Natural killer cell treated with Interleukin-12 subunit alpha and Interleukin-12 subunit beta and Interleukin-15 and Interleukin-18, amount 100 ng/mL, for 72 hours (primary cell): ENCODE results near the gene PTTG1IP. TPM values are rescaled to one million over a fixed set of nuclear protein-coding genes. Genes with fewer than 3 reads are reported as not detected.
A peak's percentile ranks its signal among the peaks of the same experiment; 100 is the strongest.
"Not testable (repeated sequence)": the region's sequence is repeated elsewhere in the genome, so short reads cannot be mapped to it uniquely, and the experiment has no call there.

ENCODE experiments used
- ATAC-seq, 2 donors: fragments of 150-1000 bp; cut with Tn5 transposase in 1 of 2; sonication (Bioruptor Pico), chemical (Tn5 transposase) in 1 of 2; 2 replicates each; pipeline ENCODE4 v1.10.0; 2021
- DNase-seq: peaks from one replicate; pipeline ENCODE4 v3.0.0; 2022; ENCODE audit warnings: low spot score
- H3K27ac Mint-ChIP-seq, 2 donors: 1 replicate in 1 of 2; 2 replicates in 1 of 2; pipeline ENCODE4 v1.8.0; 2022; ENCODE audit warnings: mixed read lengths in 2 of 2, mild to moderate bottlenecking in 1 of 2, moderate library complexity in 1 of 2
- H3K27me3 Mint-ChIP-seq, 2 donors: 1 replicate in 1 of 2; 2 replicates in 1 of 2; pipeline ENCODE4 v1.8.0; 2022; ENCODE audit warnings: mixed read lengths in 2 of 2
- H3K36me3 Mint-ChIP-seq: one replicate; pipeline ENCODE4 v1.8.0; 2022; ENCODE audit warnings: mixed read lengths
- H3K4me1 Mint-ChIP-seq, 2 donors: 1 replicate in 1 of 2; 2 replicates in 1 of 2; pipeline ENCODE4 v1.8.0; 2022; ENCODE audit warnings: low read depth in 2 of 2, mixed read lengths in 2 of 2, mild to moderate bottlenecking in 1 of 2
- H3K4me3 Mint-ChIP-seq: one replicate; pipeline ENCODE4 v1.8.0; 2022; ENCODE audit warnings: mixed read lengths
- H3K9me3 Mint-ChIP-seq: 2 replicates; pipeline ENCODE4 v1.8.0; 2022; ENCODE audit warnings: mixed read lengths
- total RNA-seq, 2 donors: library from RNA; stranded (reverse); gene quantifications; one replicate each; pipeline ENCODE4 v1.2.3, GENCODE V29; 2022

Gene PTTG1IP
- total RNA-seq, 2 donors from 2014 or later: 69.4 to 81.7 TPM

DNA sequence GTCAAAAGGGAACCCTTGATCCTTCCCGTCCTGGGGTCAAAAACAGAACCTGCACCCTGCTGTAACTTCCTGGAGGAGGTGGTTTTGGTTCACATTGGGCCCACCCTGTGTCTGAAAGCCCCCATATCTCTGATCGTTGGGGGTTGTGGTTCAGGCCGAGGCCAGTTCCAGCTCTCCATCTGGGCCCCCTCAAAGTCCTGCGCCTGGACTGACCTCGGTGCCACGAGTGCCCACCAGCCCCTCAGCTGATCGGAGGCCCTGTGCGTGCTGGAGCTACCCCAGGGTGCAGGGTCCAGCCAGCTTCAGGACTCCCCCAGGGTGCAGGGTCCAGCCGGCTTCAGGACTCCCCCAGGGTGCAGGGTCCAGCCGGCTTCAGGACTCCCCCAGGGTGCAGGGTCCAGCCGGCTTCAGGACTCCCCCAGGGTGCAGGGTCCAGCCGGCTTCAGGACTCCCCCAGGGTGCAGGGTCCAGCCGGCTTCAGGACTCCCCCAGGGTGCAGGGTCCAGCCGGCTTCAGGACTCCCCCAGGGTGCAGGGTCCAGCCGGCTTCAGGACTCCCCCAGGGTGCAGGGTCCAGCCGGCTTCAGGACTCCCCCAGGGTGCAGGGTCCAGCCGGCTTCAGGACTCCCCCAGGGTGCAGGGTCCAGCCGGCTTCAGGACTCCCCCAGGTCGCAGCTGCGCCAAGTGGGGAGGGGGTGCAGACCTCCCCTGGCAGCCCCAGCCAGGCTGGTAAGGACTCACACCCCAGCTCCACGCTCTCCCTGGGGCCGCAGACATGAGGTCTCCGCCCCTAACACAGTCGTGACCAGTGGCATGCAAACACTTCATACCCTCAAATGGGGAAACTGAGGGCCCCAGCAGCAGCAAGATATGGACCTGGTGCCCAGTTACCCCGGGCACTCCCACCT lies 39.3 kb upstream of the PTTG1IP start:
- H3K36me3 Mint-ChIP-seq: peaks cover 10% of the 10 kb centered on the region
- H3K4me1 Mint-ChIP-seq: peaks cover 57 to 62% of the 10 kb centered on the region in 2 donors
- not testable (repeated sequence) for H3K27me3 Mint-ChIP-seq, DNase-seq, H3K9me3 Mint-ChIP-seq, ATAC-seq
- H3K4me3 Mint-ChIP-seq: peak overlapping the region; percentile 82
- peak overlapping the region; percentile 88 to 92 for H3K27ac Mint-ChIP-seq

- peaks cover 10% of the 10 kb centered on the region for H3K36me3 Mint-ChIP-seq
Measured at GRCh38 chr21:44912158-44912473, 38.6 kb upstream of the PTTG1IP start.

DNA sequence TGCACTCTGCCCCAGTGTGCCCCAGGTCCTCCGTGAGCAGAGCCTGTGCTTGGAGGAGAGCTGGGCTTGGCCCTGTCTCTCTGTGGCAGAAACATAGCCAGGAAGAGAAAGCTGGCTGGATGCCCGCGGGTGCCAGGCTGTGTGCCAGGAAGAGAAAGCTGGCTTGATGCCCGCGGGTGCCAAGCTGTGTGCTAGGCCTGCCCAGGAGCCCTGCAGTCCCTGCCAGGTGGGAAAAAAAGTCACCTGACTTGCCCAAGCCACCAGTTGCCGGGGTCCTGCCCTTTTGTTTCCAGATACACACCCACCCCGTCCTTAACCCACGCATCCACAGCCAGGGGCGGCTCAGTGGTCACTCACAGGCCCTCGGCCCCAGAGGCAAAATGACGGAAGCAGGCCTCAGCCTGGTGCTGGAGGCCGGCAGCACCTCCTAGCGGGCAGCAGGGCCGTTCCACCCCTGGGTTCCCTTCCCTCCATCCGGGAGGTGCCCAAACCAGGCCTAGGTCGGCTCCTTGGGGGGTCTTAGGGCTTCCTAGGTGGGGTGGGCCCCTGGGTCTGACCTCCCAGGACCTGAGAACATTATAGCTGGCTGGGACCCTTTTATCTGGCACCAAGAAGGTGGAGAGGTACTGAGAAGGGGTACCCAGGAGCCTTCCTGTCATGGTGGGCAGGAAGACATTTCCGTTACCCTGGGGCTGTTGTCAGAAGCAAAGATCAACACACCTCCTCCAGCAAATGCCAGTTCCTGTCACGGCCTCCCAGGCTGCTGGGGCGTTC lies 38.1 kb upstream of the PTTG1IP start:
- ATAC-seq (peak; percentile 59 to 74), DNase-seq (no peak)
- Mint-ChIP-seq H3K4me3 (peak overlapping the region; percentile 66), H3K27me3 (no peaks in the 10 kb centered on the region), H3K9me3 (no peaks in the 10 kb centered on the region), H3K27ac (peak overlapping the region; percentile 88 to 92), H3K36me3 (peaks cover 10% of the 10 kb centered on the region), H3K4me1 (peaks cover 45 to 51% of the 10 kb centered on the region in 2 donors)

More at GRCh38 chr21:44912158-44912473, 38.6 kb upstream of the PTTG1IP start:
- ATAC-seq: no peak
- DNase-seq: no peak
- Mint-ChIP-seq H3K4me3 (peak overlapping the region; percentile 66), H3K9me3 (no peaks in the 10 kb centered on the region), H3K27ac (peak overlapping the region; percentile 88 to 92), H3K4me1 (peaks cover 50 to 56% of the 10 kb centered on the region in 2 donors), H3K27me3 (no peaks in the 10 kb centered on the region)

DNA sequence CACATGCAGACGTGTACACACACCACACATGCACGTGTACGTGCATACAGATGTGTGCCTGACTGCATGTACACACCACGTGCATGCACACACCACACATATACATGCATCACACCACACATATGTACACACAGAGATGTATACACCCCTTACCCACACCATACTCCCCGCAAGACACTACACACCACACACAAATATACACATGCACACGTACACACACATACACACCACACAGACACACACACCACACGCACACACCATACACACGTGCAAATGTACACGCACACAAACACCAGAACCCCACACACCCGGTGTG lies 37.5 kb upstream of the PTTG1IP start:
- ATAC-seq (no peak), DNase-seq (no peak)
- peaks cover 39 to 54% of the 10 kb centered on the region in 2 donors for H3K4me1 Mint-ChIP-seq
- H3K36me3 Mint-ChIP-seq: peaks cover 10% of the 10 kb centered on the region
- peak overlapping the region; percentile 66 for H3K4me3 Mint-ChIP-seq
- H3K27me3 Mint-ChIP-seq: no peaks in the 10 kb centered on the region
- no peaks in the 10 kb centered on the region for H3K9me3 Mint-ChIP-seq
- peak overlapping the region; percentile 88 to 92 for H3K27ac Mint-ChIP-seq

DNA sequence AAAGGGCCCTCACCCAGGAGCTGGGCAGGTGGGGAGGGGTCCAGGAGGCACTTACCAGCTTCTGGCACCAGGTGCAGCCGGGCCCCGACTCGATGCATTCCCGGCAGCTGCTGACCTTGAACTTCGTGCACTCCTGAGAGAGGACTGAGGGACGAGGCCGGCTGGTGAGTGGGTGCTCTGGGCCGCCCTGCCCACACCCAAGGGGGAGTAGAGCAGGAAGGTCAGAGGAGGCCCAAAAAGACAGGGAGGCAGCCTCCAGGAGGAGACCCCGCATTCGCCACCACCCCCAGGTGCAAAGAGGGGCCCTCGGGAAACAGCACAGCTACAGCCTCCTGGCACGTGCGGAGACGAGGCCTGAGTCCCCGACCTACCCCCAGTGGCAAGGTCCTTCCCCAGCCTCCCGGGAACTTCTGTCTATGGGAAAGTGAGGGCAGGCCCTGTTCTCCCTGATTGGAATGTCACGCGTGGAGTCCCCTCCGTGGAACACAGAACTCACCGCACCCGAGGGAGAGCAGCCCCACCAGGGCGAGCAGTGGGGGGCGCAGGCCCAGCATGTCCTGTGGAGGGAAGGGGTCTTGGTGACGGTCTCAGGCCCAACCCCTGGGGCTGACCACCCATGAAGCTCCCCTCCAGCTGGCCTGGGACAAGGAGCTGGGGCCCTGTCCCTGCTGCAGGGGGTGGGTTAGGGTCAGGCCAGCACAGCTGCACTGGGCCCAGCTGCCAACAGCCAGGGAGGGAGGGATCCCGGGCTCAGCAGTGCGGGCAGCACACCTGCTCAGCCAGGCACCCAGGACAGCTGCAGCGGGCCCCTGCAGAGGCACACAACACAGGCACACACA lies 37.0 kb upstream of the PTTG1IP start:
- Mint-ChIP-seq H3K36me3 (peaks cover 9% of the 10 kb centered on the region), H3K4me3 (peak overlapping the region; percentile 66), H3K27me3 (no peaks in the 10 kb centered on the region), H3K9me3 (no peaks in the 10 kb centered on the region), H3K27ac (peak overlapping the region; percentile 88 to 92), H3K4me1 (peaks cover 36 to 50% of the 10 kb centered on the region in 2 donors)
- ATAC-seq (no peak), DNase-seq (no peak)

DNA sequence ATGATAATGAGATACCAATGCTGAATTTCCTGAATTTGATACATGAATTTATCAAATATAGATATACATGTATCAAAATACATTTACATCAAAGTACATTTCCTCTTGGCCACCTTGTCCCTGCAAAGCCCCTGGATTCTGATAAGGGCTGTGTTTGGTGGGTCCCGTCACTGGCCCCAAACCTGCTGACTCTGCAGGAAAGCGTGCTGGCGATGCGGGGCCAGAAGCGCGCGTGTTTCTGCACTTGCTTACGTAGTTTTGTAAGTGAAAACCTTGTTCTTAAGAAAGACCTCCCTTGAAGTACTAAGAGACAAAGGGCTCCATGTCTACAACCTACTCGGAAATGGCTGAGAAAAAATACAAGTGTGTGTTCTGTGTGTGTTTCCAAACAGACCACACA lies 36.2 kb upstream of the PTTG1IP start:
- no peaks in the 10 kb centered on the region for H3K27me3 Mint-ChIP-seq
- H3K4me3 Mint-ChIP-seq: no peak overlapping the region
- H3K4me1 Mint-ChIP-seq: peaks cover 32 to 49% of the 10 kb centered on the region in 2 donors
- ATAC-seq (no peak), DNase-seq (no peak)
- H3K27ac Mint-ChIP-seq: peak overlapping the region; percentile 46 to 76
- peaks cover 7% of the 10 kb centered on the region for H3K36me3 Mint-ChIP-seq
- H3K9me3 Mint-ChIP-seq: no peaks in the 10 kb centered on the region

- H3K9me3 Mint-ChIP-seq: no peaks in the 10 kb centered on the region
- peaks cover 30 to 48% of the 10 kb centered on the region in 2 donors for H3K4me1 Mint-ChIP-seq
- H3K27ac Mint-ChIP-seq: peak overlapping the region; percentile 46 to 76
- H3K4me3 Mint-ChIP-seq: no peak overlapping the region
- ATAC-seq (no peak), DNase-seq (no peak)
- H3K36me3 Mint-ChIP-seq: peaks cover 14% of the 10 kb centered on the region
- H3K27me3 Mint-ChIP-seq: no peaks in the 10 kb centered on the region
Measured at GRCh38 chr21:44908908-44909307, 35.4 kb upstream of the PTTG1IP start.

GRCh38 chr21:44907966-44908895 lies 34.7 kb upstream of the PTTG1IP start:
- Mint-ChIP-seq H3K9me3 (no peaks in the 10 kb centered on the region), H3K36me3 (peaks cover 14% of the 10 kb centered on the region), H3K4me3 (no peak overlapping the region), H3K27ac (peak overlapping the region; percentile 46 to 76), H3K4me1 (peaks cover 27 to 45% of the 10 kb centered on the region in 2 donors), H3K27me3 (no peaks in the 10 kb centered on the region)
- ATAC-seq: no peak
- no peak for DNase-seq

DNA sequence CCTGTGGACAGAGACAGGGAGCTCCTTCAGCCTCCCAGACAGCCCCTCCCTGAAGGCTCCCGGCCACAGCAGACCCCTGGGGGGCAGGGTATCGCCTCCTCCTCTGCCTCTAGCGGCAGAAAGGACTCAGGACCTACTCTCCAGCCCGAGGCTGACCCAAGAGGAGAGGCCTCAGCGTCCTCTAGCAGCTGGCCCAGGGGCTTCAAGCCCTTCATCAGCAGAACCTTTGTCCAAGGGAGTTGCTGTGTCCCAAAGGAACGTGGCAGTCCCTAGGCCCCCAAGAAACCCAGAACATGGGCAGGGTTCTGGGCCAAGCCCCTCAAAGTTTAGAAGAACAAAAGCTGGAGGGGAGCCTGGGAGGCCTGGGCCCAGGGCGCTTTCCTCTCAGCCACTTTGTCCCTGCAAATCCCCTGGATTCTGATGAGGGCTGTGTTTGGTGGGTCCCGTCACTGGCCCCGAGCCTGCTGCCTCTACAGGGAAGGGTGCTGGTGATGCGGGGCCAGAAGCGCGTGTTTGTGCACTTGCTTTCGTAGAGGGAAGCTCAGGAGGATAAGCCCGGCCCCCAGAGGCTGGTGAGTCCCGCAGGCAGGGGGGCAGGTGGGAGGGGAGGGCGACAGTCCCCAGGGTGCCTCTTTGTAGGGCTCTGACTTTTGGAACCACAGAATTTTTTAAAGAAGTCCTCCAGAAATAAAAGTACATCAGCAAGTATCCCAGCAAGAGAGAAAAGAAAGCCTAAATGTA lies 33.9 kb upstream of the PTTG1IP start:
- ATAC-seq (no peak), DNase-seq (no peak)
- Mint-ChIP-seq H3K36me3 (peaks cover 22% of the 10 kb centered on the region), H3K27me3 (no peaks in the 10 kb centered on the region), H3K4me1 (peaks cover 32 to 48% of the 10 kb centered on the region in 2 donors), H3K4me3 (no peak overlapping the region), H3K27ac (peak overlapping the region in 1 of 2 donors; percentile 24), H3K9me3 (no peaks in the 10 kb centered on the region)

GRCh38 chr21:44905728-44906090 lies 32.2 kb upstream of the PTTG1IP start:
- ATAC-seq: no peak
- Mint-ChIP-seq H3K27ac (no peak overlapping the region), H3K36me3 (peaks cover 29% of the 10 kb centered on the region), H3K27me3 (no peaks in the 10 kb centered on the region), H3K4me3 (no peak overlapping the region), H3K4me1 (peaks cover 23 to 37% of the 10 kb centered on the region in 2 donors), H3K9me3 (no peaks in the 10 kb centered on the region)
- no peak for DNase-seq

GRCh38 chr21:44905016-44905727 lies 31.7 kb upstream of the PTTG1IP start:
- H3K27me3 Mint-ChIP-seq: no peaks in the 10 kb centered on the region
- no peaks in the 10 kb centered on the region for H3K9me3 Mint-ChIP-seq
- no peak for ATAC-seq
- H3K27ac Mint-ChIP-seq: peak overlapping the region in 1 of 2 donors; percentile 12
- peaks cover 23 to 40% of the 10 kb centered on the region in 2 donors for H3K4me1 Mint-ChIP-seq
- no peak for DNase-seq
- no peak overlapping the region for H3K4me3 Mint-ChIP-seq
- peaks cover 29% of the 10 kb centered on the region for H3K36me3 Mint-ChIP-seq
